ENCODE data around the gene PCDH9. TPM values are rescaled to one million over a fixed set of nuclear protein-coding genes. Genes with fewer than 3 reads are reported as not detected.

PCDH9 gene
- total RNA-seq, 6 donors from 2014 or later: 3.1 to 19.4 (median 7.8) TPM

DNA sequence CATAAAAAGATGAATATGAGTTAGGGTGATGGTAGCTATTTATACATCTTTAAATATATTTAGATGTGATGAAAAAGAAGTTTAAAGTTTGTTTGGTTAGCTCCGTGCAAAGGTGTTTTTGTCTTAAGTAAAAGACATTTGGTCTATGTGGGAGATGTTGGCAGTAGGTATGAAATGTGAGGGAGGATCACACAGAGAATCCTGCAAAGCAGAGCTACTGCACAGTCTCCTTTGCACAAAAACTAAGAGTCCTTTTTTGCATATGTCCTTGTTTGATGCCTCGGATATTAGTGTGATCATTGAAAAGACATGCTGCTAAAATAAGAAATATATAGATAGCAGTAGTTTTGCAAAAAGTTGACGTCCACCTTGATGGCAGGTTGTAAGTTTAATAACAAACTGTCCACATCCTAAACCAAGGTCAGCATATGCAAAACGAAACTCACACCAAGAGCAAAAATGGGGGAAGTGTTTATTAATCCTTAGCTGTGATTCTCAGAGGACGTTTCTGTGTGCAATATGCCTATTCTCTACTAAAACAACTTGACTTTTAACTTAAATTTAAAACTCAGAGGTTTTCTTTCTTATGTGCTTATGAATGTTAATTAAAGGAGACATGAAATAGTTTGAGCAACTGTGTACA, 870.1 kb downstream of the PCDH9 start:
- 71 to 78% methylated on average over 5 of the region's 5 CpGs for WGBS, 2 donors
- H3K36me3 ChIP-seq: no peaks in the 10 kb centered on the region
- no peak for DNase-seq
- no peak for ATAC-seq (ENCODE audit: low FRiP score in 2 of 2)
- no peak overlapping the region for H3K4me3 ChIP-seq
- H3K4me1 ChIP-seq: no peaks in the 10 kb centered on the region
- no peaks in the 10 kb centered on the region for H3K9me3 ChIP-seq
- TF ChIP-seq POLR2AphosphoS5 (IDR thresholded peaks at IDR 0.05) (no peak), EP300 (IDR thresholded peaks at IDR 0.05) (no peak), POLR2A (IDR thresholded peaks at IDR 0.05) (no peak)
- TF ChIP-seq, protein P1, sequence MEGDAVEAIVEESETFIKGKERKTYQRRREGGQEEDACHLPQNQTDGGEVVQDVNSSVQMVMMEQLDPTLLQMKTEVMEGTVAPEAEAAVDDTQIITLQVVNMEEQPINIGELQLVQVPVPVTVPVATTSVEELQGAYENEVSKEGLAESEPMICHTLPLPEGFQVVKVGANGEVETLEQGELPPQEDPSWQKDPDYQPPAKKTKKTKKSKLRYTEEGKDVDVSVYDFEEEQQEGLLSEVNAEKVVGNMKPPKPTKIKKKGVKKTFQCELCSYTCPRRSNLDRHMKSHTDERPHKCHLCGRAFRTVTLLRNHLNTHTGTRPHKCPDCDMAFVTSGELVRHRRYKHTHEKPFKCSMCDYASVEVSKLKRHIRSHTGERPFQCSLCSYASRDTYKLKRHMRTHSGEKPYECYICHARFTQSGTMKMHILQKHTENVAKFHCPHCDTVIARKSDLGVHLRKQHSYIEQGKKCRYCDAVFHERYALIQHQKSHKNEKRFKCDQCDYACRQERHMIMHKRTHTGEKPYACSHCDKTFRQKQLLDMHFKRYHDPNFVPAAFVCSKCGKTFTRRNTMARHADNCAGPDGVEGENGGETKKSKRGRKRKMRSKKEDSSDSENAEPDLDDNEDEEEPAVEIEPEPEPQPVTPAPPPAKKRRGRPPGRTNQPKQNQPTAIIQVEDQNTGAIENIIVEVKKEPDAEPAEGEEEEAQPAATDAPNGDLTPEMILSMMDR (IDR thresholded peaks at IDR 0.05): no peak
- no peaks in the 10 kb centered on the region for H3K27me3 ChIP-seq
- no peak overlapping the region for H3K27ac ChIP-seq

DNA sequence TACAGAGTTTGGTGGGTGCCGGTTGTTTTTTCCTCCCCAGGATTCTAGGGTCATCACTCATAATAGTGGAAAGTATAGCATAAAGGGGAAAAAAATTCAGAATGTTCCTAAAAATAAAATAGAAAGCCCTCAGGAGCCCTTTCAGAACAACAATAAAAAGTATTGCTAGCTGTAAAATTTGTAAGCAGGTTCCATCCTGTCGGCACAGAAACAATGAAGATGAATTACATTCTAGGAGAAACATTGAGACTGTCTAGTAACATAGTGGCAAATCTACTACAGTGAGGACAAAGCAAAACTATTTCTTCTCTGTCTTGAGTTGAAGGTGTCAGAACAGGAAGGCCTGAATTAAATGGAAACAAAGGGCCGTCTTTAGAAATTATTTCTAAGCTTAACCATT, 870.7 kb downstream of the PCDH9 start:
- no peak for DNase-seq
- ATAC-seq (ENCODE audit: low FRiP score in 2 of 2): no peak
- TF ChIP-seq POLR2AphosphoS5 (IDR thresholded peaks at IDR 0.05) (no peak), EP300 (IDR thresholded peaks at IDR 0.05) (no peak), POLR2A (IDR thresholded peaks at IDR 0.05) (no peak)
- TF ChIP-seq, protein P1 (IDR thresholded peaks at IDR 0.05): no peak
- Histone ChIP-seq H3K27me3 (no peaks in the 10 kb centered on the region), H3K4me1 (no peaks in the 10 kb centered on the region), H3K4me3 (no peak overlapping the region), H3K27ac (no peak overlapping the region), H3K9me3 (no peaks in the 10 kb centered on the region), H3K36me3 (no peaks in the 10 kb centered on the region)
- 64 to 72% methylated on average over 3 of the region's 3 CpGs for WGBS, 2 donors

DNA sequence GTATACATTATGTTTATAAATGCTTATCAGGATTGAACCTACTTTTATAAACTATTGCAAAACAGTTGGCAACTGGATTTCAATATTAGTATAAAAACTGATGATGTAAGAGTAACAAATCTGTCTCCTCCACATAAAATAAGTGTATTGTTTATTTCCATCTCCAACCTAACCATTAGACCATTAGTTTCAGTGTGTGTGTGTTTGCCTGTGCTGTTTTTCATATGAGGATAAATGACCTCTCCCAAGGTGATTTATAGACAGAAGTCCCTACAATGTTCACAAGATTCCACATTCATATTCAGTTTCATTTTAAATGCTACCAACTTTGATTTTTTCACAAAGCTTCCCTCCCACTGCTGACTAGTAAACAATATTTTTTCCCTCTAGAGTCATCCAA, 871.6 kb downstream of the PCDH9 start:
- DNase-seq: no peak
- Histone ChIP-seq H3K27ac (no peak overlapping the region), H3K4me1 (no peaks in the 10 kb centered on the region), H3K36me3 (no peaks in the 10 kb centered on the region), H3K9me3 (no peaks in the 10 kb centered on the region), H3K27me3 (no peaks in the 10 kb centered on the region), H3K4me3 (no peak overlapping the region)
- ATAC-seq (ENCODE audit: low FRiP score in 2 of 2): no peak
- TF ChIP-seq POLR2A (IDR thresholded peaks at IDR 0.05): no peak
- no peak for TF ChIP-seq POLR2AphosphoS5 (IDR thresholded peaks at IDR 0.05)
- no peak for TF ChIP-seq EP300 (IDR thresholded peaks at IDR 0.05)
- TF ChIP-seq, protein P1 (IDR thresholded peaks at IDR 0.05): no peak

DNA sequence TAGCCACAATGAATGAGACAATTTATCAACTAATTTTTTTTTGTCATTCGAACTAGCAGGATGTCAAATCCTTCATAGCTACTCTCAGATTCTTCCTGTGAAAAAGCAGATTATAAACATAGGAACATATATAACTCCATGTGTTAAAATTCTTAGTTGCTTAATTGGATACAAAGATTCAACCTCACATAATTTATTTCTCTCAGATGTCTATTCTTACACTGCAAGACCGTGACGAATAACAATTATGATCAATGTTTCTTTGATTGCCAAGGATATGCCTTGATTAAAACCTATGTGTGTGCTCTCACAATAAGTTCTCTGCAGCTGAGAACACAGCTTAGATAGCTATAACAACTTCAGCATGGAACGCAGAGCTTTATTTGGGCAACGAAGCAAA, 872.7 kb downstream of the PCDH9 start:
- H3K27me3 ChIP-seq: no peaks in the 10 kb centered on the region
- DNase-seq (no peak), ATAC-seq (ENCODE audit: low FRiP score in 2 of 2) (no peak)
- WGBS, 2 donors: 77 to 83% methylated on average over 5 of the region's 5 CpGs
- no peak overlapping the region for H3K4me3 ChIP-seq
- no peaks in the 10 kb centered on the region for H3K4me1 ChIP-seq
- H3K27ac ChIP-seq: no peak overlapping the region
- no peaks in the 10 kb centered on the region for H3K36me3 ChIP-seq
- TF ChIP-seq POLR2A (IDR thresholded peaks at IDR 0.05) (no peak), EP300 (IDR thresholded peaks at IDR 0.05) (no peak), POLR2AphosphoS5 (IDR thresholded peaks at IDR 0.05) (no peak)
- TF ChIP-seq, protein P1 (IDR thresholded peaks at IDR 0.05): no peak
- no peaks in the 10 kb centered on the region for H3K9me3 ChIP-seq

Measured in upper lobe of left lung (tissue), 6 donors.